Measurements from ENCODE around the gene ADORA1. TPM values are rescaled to one million over a fixed set of nuclear protein-coding genes. Genes with fewer than 3 reads are reported as not detected.

The ADORA1 gene
- total RNA-seq, 2 experiments from 2014 or later, result not detected

- ChIA-PET POLR2A (no interaction called here), CTCF (interaction anchor here (0.7 kb wide), 1 partner anchor 13 kb away, joined by 4 read pairs; no protein-coding TSS in a partner anchor)
- Mint-ChIP-seq H3K9me3 (no peaks in the 10 kb centered on the region), H3K4me1 (ENCODE audit: low read depth) (no peaks in the 10 kb centered on the region), H3K36me3 (no peaks in the 10 kb centered on the region), H3K27me3 (peaks cover 4% of the 10 kb centered on the region), H3K4me3 (no peak overlapping the region), H3K27ac (no peak overlapping the region)
- no peak for DNase-seq
- intact Hi-C loops (cut with micrococcal nuclease), result no loop called here
Measured at GRCh38 chr1:203186091-203186445, 58.5 kb downstream of the ADORA1 start.

DNA sequence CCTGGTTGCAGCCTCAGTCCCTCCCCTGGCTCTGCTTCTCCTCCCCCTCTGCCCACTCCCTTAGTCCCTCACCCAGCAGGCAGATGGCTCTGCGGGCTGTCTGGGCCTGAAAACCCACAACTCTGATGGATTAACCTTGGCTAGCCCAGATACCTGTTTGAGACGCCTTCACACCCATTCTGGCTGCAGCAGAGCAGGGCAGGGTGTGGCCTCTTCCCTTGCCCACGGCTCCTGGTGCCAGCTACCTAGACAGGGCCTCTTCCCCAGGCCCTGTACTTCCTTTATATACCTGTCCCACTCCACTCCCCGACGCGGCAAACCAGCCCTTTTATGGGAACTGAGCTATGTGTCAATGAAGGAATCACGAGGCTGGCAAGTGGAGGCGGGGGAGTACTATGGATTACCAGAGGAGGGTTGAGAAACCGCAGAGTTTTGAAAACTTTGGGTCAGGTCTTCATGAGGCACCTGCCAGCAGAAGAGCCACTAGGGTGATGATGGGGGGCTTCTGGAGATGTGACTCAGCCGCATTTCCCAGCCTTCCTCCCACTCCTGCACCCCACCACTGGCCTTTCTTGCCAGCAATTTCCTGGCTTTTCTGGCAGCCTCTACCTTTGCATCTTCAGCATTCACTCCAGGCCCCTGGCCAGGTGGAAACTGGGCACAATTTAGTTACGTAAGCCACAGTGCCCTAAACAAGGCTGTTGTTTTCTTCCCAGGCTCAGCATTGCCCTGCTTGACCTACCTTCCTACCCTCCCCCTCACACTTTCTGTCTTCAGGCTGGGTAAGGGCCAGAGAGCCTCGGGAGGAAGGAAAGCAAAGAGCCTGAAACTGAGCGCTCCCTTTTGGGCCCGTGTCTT is 59.1 kb downstream of the ADORA1 start, which contains the start of gene CHI3L1:
CHI3L1 (minus strand) TSS at position 259 of the 858 bp plus-strand sequence; CDS start at position 178, 81 bp downstream.
- H3K4me3 Mint-ChIP-seq, result no peak within 1 kb of the TSS
- H3K36me3 Mint-ChIP-seq, result no peaks in the 10 kb centered on the region

GRCh38 chr1:203187304-203187685 is 59.8 kb downstream of the ADORA1 start:
- H3K4me3 Mint-ChIP-seq, result no peak overlapping the region
- H3K27ac Mint-ChIP-seq, result no peak overlapping the region
- no peak for DNase-seq
- H3K27me3 Mint-ChIP-seq, result peaks cover 7% of the 10 kb centered on the region
- no peaks in the 10 kb centered on the region for H3K36me3 Mint-ChIP-seq
- POLR2A ChIA-PET, result no interaction called here
- intact Hi-C loops (cut with micrococcal nuclease), result no loop called here
- H3K4me1 Mint-ChIP-seq (ENCODE audit: low read depth), result no peaks in the 10 kb centered on the region
- H3K9me3 Mint-ChIP-seq, result no peaks in the 10 kb centered on the region
- CTCF ChIA-PET, result no interaction called here

More for the DNA sequence above, 59.1 kb downstream of the ADORA1 start, which contains the start of gene CHI3L1:
- ChIA-PET POLR2A (no interaction called here), CTCF (interaction anchor here (0.7 kb wide), 1 partner anchor 14 kb away, joined by 4 read pairs; no protein-coding TSS in a partner anchor)
- intact Hi-C loops (cut with micrococcal nuclease), result no loop called here
- no peak for DNase-seq
- Mint-ChIP-seq H3K27ac (no peak within 1 kb of the TSS), H3K4me1 (ENCODE audit: low read depth) (no peaks in the 10 kb centered on the region), H3K27me3 (peaks cover 4% of the 10 kb centered on the region), H3K9me3 (no peaks in the 10 kb centered on the region)

GRCh38 chr1:203187689-203188264 is 60.3 kb downstream of the ADORA1 start:
- intact Hi-C loops (cut with micrococcal nuclease), result no loop called here
- Mint-ChIP-seq H3K4me3 (no peak overlapping the region), H3K27ac (no peak overlapping the region), H3K4me1 (ENCODE audit: low read depth) (no peaks in the 10 kb centered on the region), H3K9me3 (no peaks in the 10 kb centered on the region), H3K27me3 (peaks cover 7% of the 10 kb centered on the region), H3K36me3 (no peaks in the 10 kb centered on the region)
- ChIA-PET POLR2A (no interaction called here), CTCF (interaction anchor here (0.6 kb wide), 1 partner anchor 10 kb away, joined by 3 read pairs; no protein-coding TSS in a partner anchor)
- DNase-seq, result no peak

GRCh38 chr1:203188686-203189232 is 61.2 kb downstream of the ADORA1 start:
- Mint-ChIP-seq H3K4me3 (no peak overlapping the region), H3K27ac (no peak overlapping the region), H3K36me3 (no peaks in the 10 kb centered on the region), H3K4me1 (ENCODE audit: low read depth) (no peaks in the 10 kb centered on the region), H3K27me3 (peaks cover 7% of the 10 kb centered on the region), H3K9me3 (no peaks in the 10 kb centered on the region)
- intact Hi-C loops (cut with micrococcal nuclease), result no loop called here
- ChIA-PET CTCF (interaction anchor here (0.6 kb wide), 2 partner anchors 11 to 41 kb away, joined by 3 read pairs; no protein-coding TSS in a partner anchor), POLR2A (no interaction called here)
- no peak for DNase-seq

DNA sequence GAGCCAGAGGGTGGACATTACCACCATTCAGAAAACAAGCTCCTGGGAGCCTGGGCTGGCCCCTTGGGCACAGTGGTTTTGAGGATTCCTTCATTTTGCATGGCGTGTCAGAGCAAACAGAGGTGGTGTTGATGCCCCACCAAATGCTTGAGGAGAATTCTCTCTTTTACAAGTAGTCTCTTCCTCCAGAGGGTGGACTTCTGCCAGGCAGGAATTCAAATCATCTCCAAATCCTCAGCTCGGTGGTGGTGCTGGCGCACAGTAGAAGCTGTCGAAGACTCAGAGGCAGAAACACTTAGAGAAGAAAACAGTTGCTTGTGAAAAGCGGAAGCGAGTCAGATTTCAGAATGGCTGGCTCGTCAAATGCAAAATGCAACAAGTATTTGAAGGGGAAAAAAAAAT is 62.4 kb downstream of the ADORA1 start:
- peaks cover 7% of the 10 kb centered on the region for H3K27me3 Mint-ChIP-seq
- no peaks in the 10 kb centered on the region for H3K36me3 Mint-ChIP-seq
- intact Hi-C loops (cut with micrococcal nuclease), result no loop called here
- no peaks in the 10 kb centered on the region for H3K4me1 Mint-ChIP-seq (ENCODE audit: low read depth)
- H3K27ac Mint-ChIP-seq, result no peak overlapping the region
- CTCF ChIA-PET, result interaction anchor here (0.6 to 1.0 kb wide), 2 partner anchors 26 to 70 kb away, joined by 3 to 4 read pairs; no protein-coding TSS in a partner anchor
- H3K9me3 Mint-ChIP-seq, result no peaks in the 10 kb centered on the region
- H3K4me3 Mint-ChIP-seq, result no peak overlapping the region
- no peak for DNase-seq
- POLR2A ChIA-PET, result interaction anchor here (0.6 kb wide), 1 partner anchor 596 kb away, joined by 3 read pairs; no protein-coding TSS in a partner anchor

- CTCF ChIA-PET, result interaction anchor here (1.0 kb wide), 1 partner anchor 25 kb away, joined by 3 read pairs; no protein-coding TSS in a partner anchor
- Mint-ChIP-seq H3K4me1 (ENCODE audit: low read depth) (no peaks in the 10 kb centered on the region), H3K4me3 (no peak overlapping the region), H3K9me3 (no peaks in the 10 kb centered on the region), H3K36me3 (no peaks in the 10 kb centered on the region), H3K27me3 (peaks cover 7% of the 10 kb centered on the region), H3K27ac (no peak overlapping the region)
- POLR2A ChIA-PET, result no interaction called here
- DNase-seq, result no peak
- intact Hi-C loops (cut with micrococcal nuclease), result no loop called here
Measured at GRCh38 chr1:203190949-203191348, 63.4 kb downstream of the ADORA1 start.

- Mint-ChIP-seq H3K4me1 (ENCODE audit: low read depth) (no peaks in the 10 kb centered on the region), H3K36me3 (no peaks in the 10 kb centered on the region), H3K9me3 (no peaks in the 10 kb centered on the region), H3K27me3 (peaks cover 12% of the 10 kb centered on the region), H3K27ac (no peak overlapping the region), H3K4me3 (no peak overlapping the region)
- DNase-seq, result no peak
- intact Hi-C loops (cut with micrococcal nuclease), result no loop called here
- POLR2A ChIA-PET, result no interaction called here
- CTCF ChIA-PET, result interaction anchor here (1.2 to 3.4 kb wide), 2 partner anchors 20 to 157 kb away, joined by 9 to 14 read pairs; no protein-coding TSS in a partner anchor
Measured at GRCh38 chr1:203196371-203196770, 68.8 kb downstream of the ADORA1 start.

- peaks cover 12% of the 10 kb centered on the region for H3K27me3 Mint-ChIP-seq
- POLR2A ChIA-PET, result no interaction called here
- DNase-seq, result no peak
- no peak overlapping the region for H3K27ac Mint-ChIP-seq
- H3K9me3 Mint-ChIP-seq, result no peaks in the 10 kb centered on the region
- intact Hi-C loops (cut with micrococcal nuclease), result no loop called here
- no peaks in the 10 kb centered on the region for H3K36me3 Mint-ChIP-seq
- CTCF ChIA-PET, result interaction anchor here (3.4 kb wide), 1 partner anchor 158 kb away, joined by 14 read pairs; no protein-coding TSS in a partner anchor
- H3K4me3 Mint-ChIP-seq, result no peak overlapping the region
- H3K4me1 Mint-ChIP-seq (ENCODE audit: low read depth), result no peaks in the 10 kb centered on the region
Measured at GRCh38 chr1:203197625-203198024, 70.1 kb downstream of the ADORA1 start.

GRCh38 chr1:203199002-203199401 is 71.5 kb downstream of the ADORA1 start:
- no peak for DNase-seq
- Mint-ChIP-seq H3K27ac (no peak overlapping the region), H3K36me3 (no peaks in the 10 kb centered on the region), H3K4me1 (ENCODE audit: low read depth) (no peaks in the 10 kb centered on the region), H3K4me3 (no peak overlapping the region), H3K9me3 (no peaks in the 10 kb centered on the region), H3K27me3 (peaks cover 15% of the 10 kb centered on the region)
- intact Hi-C loops (cut with micrococcal nuclease), result no loop called here
- POLR2A ChIA-PET, result no interaction called here
- CTCF ChIA-PET, result interaction anchor here (1.0 to 1.8 kb wide), 2 partner anchors 17 to 27 kb away, joined by 3 to 4 read pairs; no protein-coding TSS in a partner anchor

DNA sequence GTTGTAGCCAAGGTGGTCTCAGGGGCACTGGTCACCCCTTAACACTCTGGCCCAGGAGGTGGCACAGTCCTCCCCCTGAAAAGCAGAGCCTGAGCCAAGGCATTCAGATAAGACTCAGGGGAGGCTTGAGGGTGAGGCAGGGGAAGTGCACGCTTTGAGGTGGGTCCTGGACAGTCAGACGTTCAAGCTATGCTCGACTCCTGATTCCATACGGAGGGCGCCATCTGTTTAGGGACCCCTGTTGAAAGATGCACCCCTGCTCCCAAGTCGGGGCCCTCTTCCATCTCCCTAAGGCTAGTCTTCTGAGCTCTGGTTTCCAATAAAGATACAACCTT is 71.9 kb downstream of the ADORA1 start:
- H3K4me3 Mint-ChIP-seq, result no peak overlapping the region
- intact Hi-C loops (cut with micrococcal nuclease), result no loop called here
- ChIA-PET POLR2A (no interaction called here), CTCF (interaction anchor here (1.8 kb wide), 1 partner anchor 17 kb away, joined by 4 read pairs; no protein-coding TSS in a partner anchor)
- H3K36me3 Mint-ChIP-seq, result no peaks in the 10 kb centered on the region
- H3K4me1 Mint-ChIP-seq (ENCODE audit: low read depth), result no peaks in the 10 kb centered on the region
- no peak overlapping the region for H3K27ac Mint-ChIP-seq
- H3K27me3 Mint-ChIP-seq, result peaks cover 15% of the 10 kb centered on the region
- DNase-seq, result no peak
- H3K9me3 Mint-ChIP-seq, result no peaks in the 10 kb centered on the region
